ENCODE measurements around the gene SV2C.
"Not testable (repeated sequence)": the region's sequence is repeated elsewhere in the genome, so short reads cannot be mapped to it uniquely, and the experiment has no call there.

The SV2C gene

DNA sequence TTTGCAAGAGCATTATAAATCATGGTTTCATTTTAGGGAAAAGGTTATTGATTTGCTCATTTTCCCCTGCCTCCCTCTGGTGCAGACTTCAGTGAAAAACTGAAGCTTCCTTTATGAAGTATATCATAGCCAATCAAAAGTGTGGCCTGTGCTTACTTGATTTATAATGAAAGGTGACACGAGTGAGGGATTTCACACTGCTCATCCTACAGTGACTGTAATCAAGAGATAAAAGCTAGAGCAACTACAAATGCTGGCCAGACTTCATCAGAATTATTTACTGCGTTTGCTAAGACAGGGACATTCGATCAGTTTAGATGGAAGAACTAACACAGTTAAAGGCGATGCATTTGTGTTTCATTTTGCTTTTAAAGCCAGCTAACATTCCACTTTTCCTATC, 151.5 kb downstream of the SV2C start:
- no peak overlapping the region for H3K27ac ChIP-seq (ENCODE audit: low read depth, low read length)
- H3K14ac ChIP-seq (ENCODE audit: low read length) = no peak overlapping the region
- H4K91ac ChIP-seq (ENCODE audit: low read depth, low read length) = no peak overlapping the region
- no peaks in the 10 kb centered on the region for H3K79me2 ChIP-seq (ENCODE audit: control insufficient read depth, insufficient read depth, low read length, poor library complexity)
- H3K9ac ChIP-seq (ENCODE audit: low read length) = no peak overlapping the region
- no peak overlapping the region for H3K4me3 ChIP-seq (ENCODE audit: low read depth, low read length)
- H2BK5ac ChIP-seq (ENCODE audit: low read depth, low read length, poor library complexity) = no peak overlapping the region
- no peak overlapping the region for H2BK120ac ChIP-seq (ENCODE audit: insufficient read depth, low read length, poor library complexity)
- no peak overlapping the region for H2BK12ac ChIP-seq (ENCODE audit: low read length)
- H3K18ac ChIP-seq (ENCODE audit: low read length) = no peak overlapping the region
- H3K4me2 ChIP-seq (ENCODE audit: low read length) = no peak overlapping the region
- no CpG with 5 or more reads among the region's 4 CpGs for WGBS (ENCODE audit: extremely low coverage, insufficient coverage, insufficient read length)
- H3K79me1 ChIP-seq (ENCODE audit: low read length) = no peaks in the 10 kb centered on the region
- no peaks in the 10 kb centered on the region for H3K9me3 ChIP-seq (ENCODE audit: insufficient read depth, low read depth, low read length)
- H3K23ac ChIP-seq (ENCODE audit: low read length) = no peak overlapping the region
- no peak overlapping the region for H2AFZ ChIP-seq (ENCODE audit: insufficient read depth, low read length, poor library complexity)
- no peaks in the 10 kb centered on the region for H3K27me3 ChIP-seq (ENCODE audit: insufficient read depth, low read length)
- no peak overlapping the region for H4K12ac ChIP-seq (ENCODE audit: low read depth, low read length)
- no peaks in the 10 kb centered on the region for H3K36me3 ChIP-seq (ENCODE audit: control insufficient read depth in 1 of 2, insufficient read depth in 2 of 2, low read length in 2 of 2)
- no peak for DNase-seq
- H2AK5ac ChIP-seq (ENCODE audit: low read length) = no peak overlapping the region
- H3K4me1 ChIP-seq (ENCODE audit: control insufficient read depth in 1 of 2, insufficient read depth in 2 of 2, low read length in 2 of 2) = no peaks in the 10 kb centered on the region
- no peak overlapping the region for H4K8ac ChIP-seq (ENCODE audit: low read depth, low read length)
- no peak overlapping the region for H3K4ac ChIP-seq (ENCODE audit: low read depth, low read length)

DNA sequence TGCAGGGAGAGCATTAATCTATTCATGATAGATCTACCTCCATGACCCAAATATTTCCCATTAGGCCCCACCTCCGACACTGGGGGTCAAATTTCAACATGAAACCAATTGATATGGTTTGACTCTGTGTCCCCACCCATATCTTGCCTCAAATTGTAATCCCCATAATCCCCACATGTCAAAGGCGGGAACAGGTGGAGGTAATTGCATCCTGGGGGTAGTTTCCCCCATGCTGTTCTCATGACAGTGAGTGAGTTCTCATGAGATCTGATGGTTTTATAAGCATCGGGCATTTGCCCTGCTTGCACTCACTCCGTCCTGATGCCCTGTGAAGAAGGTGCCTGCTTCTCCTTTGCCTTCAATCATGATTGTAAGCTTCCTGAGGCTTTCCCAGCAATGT, 153.5 kb downstream of the SV2C start:
- Histone ChIP-seq H3K4ac (ENCODE audit: low read depth, low read length) (no peak overlapping the region), H2BK12ac (ENCODE audit: low read length) (no peak overlapping the region), H3K79me1 (ENCODE audit: low read length) (no peaks in the 10 kb centered on the region), H3K14ac (ENCODE audit: low read length) (no peak overlapping the region), H3K23ac (ENCODE audit: low read length) (no peak overlapping the region), H3K4me3 (ENCODE audit: low read depth, low read length) (no peak overlapping the region), H3K9me3 (ENCODE audit: insufficient read depth, low read depth, low read length) (no peaks in the 10 kb centered on the region), H4K12ac (ENCODE audit: low read depth, low read length) (no peak overlapping the region), H2BK120ac (ENCODE audit: insufficient read depth, low read length, poor library complexity) (no peak overlapping the region), H3K4me1 (ENCODE audit: control insufficient read depth in 1 of 2, insufficient read depth in 2 of 2, low read length in 2 of 2) (no peaks in the 10 kb centered on the region), H4K8ac (ENCODE audit: low read depth, low read length) (no peak overlapping the region), H2AFZ (ENCODE audit: insufficient read depth, low read length, poor library complexity) (no peak overlapping the region), H3K9ac (ENCODE audit: low read length) (no peak overlapping the region), H3K27me3 (ENCODE audit: insufficient read depth, low read length) (no peaks in the 10 kb centered on the region), H3K4me2 (ENCODE audit: low read length) (no peak overlapping the region), H3K18ac (ENCODE audit: low read length) (no peak overlapping the region), H2AK5ac (ENCODE audit: low read length) (no peak overlapping the region), H2BK5ac (ENCODE audit: low read depth, low read length, poor library complexity) (no peak overlapping the region), H3K27ac (ENCODE audit: low read depth, low read length) (no peak overlapping the region), H4K91ac (ENCODE audit: low read depth, low read length) (no peak overlapping the region), H3K79me2 (ENCODE audit: control insufficient read depth, insufficient read depth, low read length, poor library complexity) (no peaks in the 10 kb centered on the region), H3K36me3 (ENCODE audit: control insufficient read depth in 1 of 2, insufficient read depth in 2 of 2, low read length in 2 of 2) (no peaks in the 10 kb centered on the region)
- no peak for DNase-seq
- WGBS (ENCODE audit: extremely low coverage, insufficient coverage, insufficient read length) = no CpG with 5 or more reads among the region's 4 CpGs

DNA sequence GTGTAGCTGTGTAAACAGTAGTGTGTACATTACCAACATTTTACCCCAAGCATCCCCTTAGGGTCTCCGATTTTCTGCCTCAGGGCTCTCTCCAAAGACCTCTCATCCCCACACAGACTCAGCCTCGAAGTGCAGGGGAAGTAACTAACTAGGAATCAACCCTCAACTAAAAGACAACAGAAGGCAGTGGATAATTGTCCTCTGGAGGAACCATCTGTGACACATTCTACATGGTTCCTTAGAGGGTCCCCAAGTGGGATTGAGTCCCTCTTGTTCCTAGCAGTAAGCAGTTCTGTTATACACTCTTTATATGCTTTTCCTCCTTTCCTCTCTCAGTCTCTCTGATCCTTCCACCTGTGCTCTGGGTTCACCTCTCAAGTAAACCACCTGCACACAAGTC, 157.2 kb downstream of the SV2C start:
- H3K27ac ChIP-seq (ENCODE audit: low read depth, low read length) = no peak overlapping the region
- H3K4me3 ChIP-seq (ENCODE audit: low read depth, low read length) = no peak overlapping the region
- H3K4ac ChIP-seq (ENCODE audit: low read depth, low read length) = no peak overlapping the region
- no peak overlapping the region for H2BK12ac ChIP-seq (ENCODE audit: low read length)
- H3K79me2 ChIP-seq (ENCODE audit: control insufficient read depth, insufficient read depth, low read length, poor library complexity) = no peaks in the 10 kb centered on the region
- no CpG with 5 or more reads among the region's 2 CpGs for WGBS (ENCODE audit: extremely low coverage, insufficient coverage, insufficient read length)
- no peak overlapping the region for H2AFZ ChIP-seq (ENCODE audit: insufficient read depth, low read length, poor library complexity)
- no peak overlapping the region for H2BK5ac ChIP-seq (ENCODE audit: low read depth, low read length, poor library complexity)
- no peak overlapping the region for H3K4me2 ChIP-seq (ENCODE audit: low read length)
- H3K14ac ChIP-seq (ENCODE audit: low read length) = no peak overlapping the region
- no peak overlapping the region for H2AK5ac ChIP-seq (ENCODE audit: low read length)
- H3K27me3 ChIP-seq (ENCODE audit: insufficient read depth, low read length) = no peaks in the 10 kb centered on the region
- H4K12ac ChIP-seq (ENCODE audit: low read depth, low read length) = no peak overlapping the region
- no peaks in the 10 kb centered on the region for H3K79me1 ChIP-seq (ENCODE audit: low read length)
- no peak overlapping the region for H2BK120ac ChIP-seq (ENCODE audit: insufficient read depth, low read length, poor library complexity)
- H3K9me3 ChIP-seq (ENCODE audit: insufficient read depth, low read depth, low read length) = no peaks in the 10 kb centered on the region
- H4K8ac ChIP-seq (ENCODE audit: low read depth, low read length) = no peak overlapping the region
- H3K23ac ChIP-seq (ENCODE audit: low read length) = no peak overlapping the region
- DNase-seq = no peak
- no peak overlapping the region for H3K9ac ChIP-seq (ENCODE audit: low read length)
- H3K36me3 ChIP-seq (ENCODE audit: control insufficient read depth in 1 of 2, insufficient read depth in 2 of 2, low read length in 2 of 2) = no peaks in the 10 kb centered on the region
- H3K18ac ChIP-seq (ENCODE audit: low read length) = no peak overlapping the region
- H4K91ac ChIP-seq (ENCODE audit: low read depth, low read length) = no peak overlapping the region
- no peaks in the 10 kb centered on the region for H3K4me1 ChIP-seq (ENCODE audit: control insufficient read depth in 1 of 2, insufficient read depth in 2 of 2, low read length in 2 of 2)

DNA sequence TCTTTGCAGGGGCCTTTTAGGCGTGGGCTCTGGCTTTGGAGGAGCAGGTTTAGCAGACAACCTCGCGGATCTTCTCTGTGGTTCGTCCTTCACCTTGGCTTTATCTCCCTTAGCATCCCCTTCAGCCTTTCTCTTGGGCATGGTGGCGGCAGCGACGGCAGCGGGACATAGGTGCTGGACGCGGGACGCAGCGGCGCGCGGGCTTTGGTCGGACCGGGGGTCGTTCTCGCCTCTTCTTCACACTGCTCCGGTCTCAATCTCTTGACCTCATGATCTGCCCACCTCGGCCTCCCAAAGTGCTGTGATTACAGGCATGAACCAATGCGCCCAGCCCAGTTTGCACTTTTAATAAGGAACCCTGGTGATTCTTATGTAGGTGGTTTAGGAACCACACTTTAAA, 159.0 kb downstream of the SV2C start:
- not testable (repeated sequence) for H3K79me1 ChIP-seq (ENCODE audit: low read length); H2AFZ ChIP-seq (ENCODE audit: insufficient read depth, low read length, poor library complexity); H3K27ac ChIP-seq (ENCODE audit: low read depth, low read length); H3K36me3 ChIP-seq (ENCODE audit: control insufficient read depth in 1 of 2, insufficient read depth in 2 of 2, low read length in 2 of 2); H2BK5ac ChIP-seq (ENCODE audit: low read depth, low read length, poor library complexity); H4K8ac ChIP-seq (ENCODE audit: low read depth, low read length); H3K4me1 ChIP-seq (ENCODE audit: control insufficient read depth in 1 of 2, insufficient read depth in 2 of 2, low read length in 2 of 2); H3K14ac ChIP-seq (ENCODE audit: low read length); H3K4ac ChIP-seq (ENCODE audit: low read depth, low read length); DNase-seq; H3K79me2 ChIP-seq (ENCODE audit: control insufficient read depth, insufficient read depth, low read length, poor library complexity); H4K91ac ChIP-seq (ENCODE audit: low read depth, low read length); H4K12ac ChIP-seq (ENCODE audit: low read depth, low read length); H3K27me3 ChIP-seq (ENCODE audit: insufficient read depth, low read length); H2BK12ac ChIP-seq (ENCODE audit: low read length); H3K23ac ChIP-seq (ENCODE audit: low read length); H3K9me3 ChIP-seq (ENCODE audit: insufficient read depth, low read depth, low read length); H3K9ac ChIP-seq (ENCODE audit: low read length); H3K4me2 ChIP-seq (ENCODE audit: low read length); H3K18ac ChIP-seq (ENCODE audit: low read length); H2AK5ac ChIP-seq (ENCODE audit: low read length); H2BK120ac ChIP-seq (ENCODE audit: insufficient read depth, low read length, poor library complexity); H3K4me3 ChIP-seq (ENCODE audit: low read depth, low read length)
- WGBS (ENCODE audit: extremely low coverage, insufficient coverage, insufficient read length) = no CpG with 5 or more reads among the region's 22 CpGs
